ENCODE measurements around the gene MARCHF9.

The MARCHF9 gene

GRCh38 chr12:57779736-57780135 lies 24.8 kb downstream of the MARCHF9 start:
- DNase-seq (ENCODE audit: low spot score): no peak
- TF ChIP-seq CTCF (IDR thresholded peaks at IDR 0.05; ENCODE audit: extremely low read depth, missing control alignments): no peak

- DNase-seq (ENCODE audit: low spot score): no peak
- no peak for TF ChIP-seq CTCF (IDR thresholded peaks at IDR 0.05; ENCODE audit: extremely low read depth, missing control alignments)
Measured at GRCh38 chr12:57780284-57780897, 25.5 kb downstream of the MARCHF9 start.

DNA sequence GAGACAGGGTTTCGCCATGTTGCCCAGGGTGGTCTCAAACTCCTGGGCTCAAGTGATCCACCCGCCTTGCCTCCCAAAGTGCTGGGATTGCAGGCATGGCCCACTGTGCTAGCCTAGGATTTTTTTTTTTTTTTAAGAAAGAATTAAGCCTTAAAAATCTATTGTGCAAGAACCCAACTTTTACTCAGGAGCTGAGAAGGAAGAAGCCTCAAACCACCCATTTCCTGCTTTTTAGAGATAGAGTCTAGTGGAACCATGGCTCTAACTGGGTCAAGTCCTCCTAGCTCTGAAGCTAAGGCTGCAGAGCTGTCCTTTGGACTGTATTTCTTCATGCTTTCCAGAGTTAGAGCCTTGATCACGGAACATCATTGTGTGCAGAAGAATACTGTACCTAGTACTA lies 26.3 kb downstream of the MARCHF9 start:
- DNase-seq (ENCODE audit: low spot score): no peak
- TF ChIP-seq CTCF (IDR thresholded peaks at IDR 0.05; ENCODE audit: extremely low read depth, missing control alignments): no peak

DNA sequence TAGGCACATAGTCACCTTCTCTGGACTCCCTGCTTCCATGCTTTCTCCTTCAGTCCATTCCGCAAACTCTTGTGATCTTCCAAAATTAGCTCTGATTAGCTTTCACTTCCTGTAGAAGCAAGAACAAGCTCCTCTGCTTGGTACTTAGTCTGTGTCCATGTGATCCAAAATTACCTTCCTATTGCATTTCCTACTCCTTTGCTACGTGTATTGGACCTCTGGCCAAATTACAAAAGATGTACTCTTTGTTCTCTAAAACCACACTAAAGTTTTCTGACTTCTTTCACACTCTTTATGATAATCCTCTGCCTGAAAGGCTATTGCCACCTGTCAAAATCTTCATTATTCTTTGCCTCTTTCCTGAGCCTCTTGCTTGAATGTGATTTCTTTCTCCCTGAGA lies 26.9 kb downstream of the MARCHF9 start:
- no peak for DNase-seq (ENCODE audit: low spot score)
- TF ChIP-seq CTCF (IDR thresholded peaks at IDR 0.05; ENCODE audit: extremely low read depth, missing control alignments): no peak

- no peak for TF ChIP-seq CTCF (IDR thresholded peaks at IDR 0.05; ENCODE audit: extremely low read depth, missing control alignments)
- DNase-seq (ENCODE audit: low spot score): no peak
Measured at GRCh38 chr12:57782243-57782607, 27.3 kb downstream of the MARCHF9 start.

- peak; percentile 74 for TF ChIP-seq CTCF (IDR thresholded peaks at IDR 0.05; ENCODE audit: extremely low read depth, missing control alignments)
Measured at GRCh38 chr12:57782608-57783465, 27.9 kb downstream of the MARCHF9 start, which contains the start of gene TSFM. Gene TSFM, plus strand, starts transcription at chr12:57782787. Its CDS starts 15 bp downstream, at chr12:57782802.

GRCh38 chr12:57783466-57783801 lies 28.5 kb downstream of the MARCHF9 start:
- TF ChIP-seq CTCF (IDR thresholded peaks at IDR 0.05; ENCODE audit: extremely low read depth, missing control alignments): no peak
- no peak for DNase-seq (ENCODE audit: low spot score)

More at GRCh38 chr12:57782608-57783465, 27.9 kb downstream of the MARCHF9 start, which contains the start of gene TSFM:
- peak; percentile 82 for DNase-seq (ENCODE audit: low spot score)

All from GM20000 (cell line).